ENCODE measurements around the gene SURF4.

DNA sequence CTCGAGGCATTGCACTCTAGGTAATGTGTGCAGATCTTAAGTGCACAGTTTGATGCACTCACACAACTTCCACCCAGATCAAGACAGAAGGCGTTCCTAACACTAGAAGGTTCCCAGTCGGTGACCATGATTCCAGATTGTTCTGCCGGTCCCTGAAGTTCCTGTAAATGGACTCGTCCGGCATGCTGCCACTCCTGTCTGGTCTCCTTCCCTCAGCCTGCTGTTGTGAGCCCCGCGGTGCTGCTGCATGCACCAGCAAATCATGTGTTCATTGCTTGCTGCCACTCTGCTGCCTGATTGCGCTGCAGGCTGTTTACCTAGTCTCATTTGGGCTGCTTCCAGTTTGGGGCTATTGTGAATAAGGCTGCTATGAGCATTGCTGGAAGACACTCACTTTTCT lies 11.8 kb upstream of the SURF4 start:
- no peak for TF ChIP-seq CTCF (conservative IDR thresholded peaks at IDR 0.05; ENCODE audit: low read length)
- TF ChIP-seq EZH2phosphoT487 (IDR thresholded peaks at IDR 0.05; ENCODE audit: borderline replicate concordance), result no peak

Data from Loucy (cell line).